ENCODE results near the gene CYP4F11. TPM values are rescaled to one million over a fixed set of nuclear protein-coding genes. Genes with fewer than 3 reads are reported as not detected.
"Not testable (repeated sequence)": the region's sequence is repeated elsewhere in the genome, so short reads cannot be mapped to it uniquely, and the experiment has no call there.

CYP4F11 gene
- total RNA-seq, 1 donor from 2014 or later, result not detected

DNA sequence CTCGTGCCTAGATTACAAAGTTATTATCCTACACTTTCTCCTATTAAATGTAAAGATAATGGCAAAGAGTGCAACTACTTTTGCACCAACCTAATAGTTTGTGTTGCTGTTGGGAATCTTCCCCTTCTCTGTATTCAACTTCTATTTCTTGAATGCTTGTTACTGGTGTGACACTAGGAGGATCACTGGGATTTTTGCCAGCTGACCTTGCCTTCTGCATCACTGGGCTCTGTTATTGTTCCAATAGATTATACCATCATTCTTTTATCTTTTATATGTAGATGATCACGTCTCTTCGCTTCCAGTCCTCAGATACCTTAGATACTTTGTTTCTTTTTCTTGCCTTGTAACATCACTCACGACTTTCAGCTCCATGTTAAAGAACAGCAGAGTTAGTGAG, 11.0 kb upstream of the CYP4F11 start:
- Mint-ChIP-seq H3K27me3 (ENCODE audit: low read depth) (no peaks in the 10 kb centered on the region), H3K9me3 (peaks cover 72% of the 10 kb centered on the region), H3K4me3 (no peak overlapping the region), H3K27ac (no peak overlapping the region), H3K36me3 (no peaks in the 10 kb centered on the region), H3K4me1 (no peaks in the 10 kb centered on the region)
- DNase-seq (ENCODE audit: low spot score in 2 of 2, unreplicated experiment in 2 of 2), result no peak
- TF ChIP-seq, protein P1, sequence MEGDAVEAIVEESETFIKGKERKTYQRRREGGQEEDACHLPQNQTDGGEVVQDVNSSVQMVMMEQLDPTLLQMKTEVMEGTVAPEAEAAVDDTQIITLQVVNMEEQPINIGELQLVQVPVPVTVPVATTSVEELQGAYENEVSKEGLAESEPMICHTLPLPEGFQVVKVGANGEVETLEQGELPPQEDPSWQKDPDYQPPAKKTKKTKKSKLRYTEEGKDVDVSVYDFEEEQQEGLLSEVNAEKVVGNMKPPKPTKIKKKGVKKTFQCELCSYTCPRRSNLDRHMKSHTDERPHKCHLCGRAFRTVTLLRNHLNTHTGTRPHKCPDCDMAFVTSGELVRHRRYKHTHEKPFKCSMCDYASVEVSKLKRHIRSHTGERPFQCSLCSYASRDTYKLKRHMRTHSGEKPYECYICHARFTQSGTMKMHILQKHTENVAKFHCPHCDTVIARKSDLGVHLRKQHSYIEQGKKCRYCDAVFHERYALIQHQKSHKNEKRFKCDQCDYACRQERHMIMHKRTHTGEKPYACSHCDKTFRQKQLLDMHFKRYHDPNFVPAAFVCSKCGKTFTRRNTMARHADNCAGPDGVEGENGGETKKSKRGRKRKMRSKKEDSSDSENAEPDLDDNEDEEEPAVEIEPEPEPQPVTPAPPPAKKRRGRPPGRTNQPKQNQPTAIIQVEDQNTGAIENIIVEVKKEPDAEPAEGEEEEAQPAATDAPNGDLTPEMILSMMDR (IDR thresholded peaks at IDR 0.05; ENCODE audit: unreplicated experiment), result no peak

DNA sequence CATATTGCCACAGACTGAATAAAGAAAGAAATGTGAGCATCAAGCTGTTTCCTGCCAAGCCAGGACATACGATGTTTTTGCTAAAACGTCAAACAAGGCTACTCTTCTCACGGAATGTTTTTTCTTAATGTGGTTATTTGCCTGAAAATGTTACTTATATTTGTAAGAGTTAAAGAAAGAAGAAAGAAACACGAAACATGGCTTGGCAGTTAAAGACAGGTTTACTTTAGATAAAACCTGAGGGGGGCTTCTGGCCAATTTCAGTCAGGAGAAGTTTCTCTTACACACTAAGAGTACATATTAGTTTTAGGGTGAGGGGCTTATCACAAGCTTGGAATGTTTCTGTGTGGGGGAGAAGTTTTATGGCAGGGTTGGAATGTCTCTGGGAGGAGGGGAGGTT, 10.1 kb upstream of the CYP4F11 start:
- TF ChIP-seq, protein P1 (IDR thresholded peaks at IDR 0.05; ENCODE audit: unreplicated experiment), result no peak
- DNase-seq (ENCODE audit: low spot score in 2 of 2, unreplicated experiment in 2 of 2), result no peak
- H3K27ac Mint-ChIP-seq, result no peak overlapping the region
- H3K36me3 Mint-ChIP-seq, result no peaks in the 10 kb centered on the region
- H3K4me1 Mint-ChIP-seq, result no peaks in the 10 kb centered on the region
- H3K4me3 Mint-ChIP-seq, result no peak overlapping the region
- peaks cover 71% of the 10 kb centered on the region for H3K9me3 Mint-ChIP-seq
- H3K27me3 Mint-ChIP-seq (ENCODE audit: low read depth), result no peaks in the 10 kb centered on the region

DNA sequence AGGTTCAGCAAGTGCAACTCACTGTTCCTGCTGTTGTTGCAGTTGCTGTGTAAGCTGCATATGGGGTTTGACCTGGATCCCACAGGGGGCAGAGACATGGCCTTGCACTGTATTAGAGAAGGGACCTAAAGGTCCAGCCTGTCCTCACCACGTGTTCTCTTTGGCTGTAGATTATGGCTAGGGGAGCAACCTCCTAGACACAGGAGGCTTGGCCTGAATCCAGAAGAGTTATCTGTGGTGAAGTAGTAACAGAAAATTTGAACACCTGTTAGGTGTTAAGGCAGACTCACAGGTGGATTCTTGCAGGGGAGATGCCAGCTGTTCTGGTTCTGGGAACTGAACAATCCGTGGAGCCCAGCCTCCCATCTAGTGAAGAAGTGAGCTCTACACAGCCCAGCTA, 3.4 kb upstream of the CYP4F11 start:
- Mint-ChIP-seq H3K9me3 (peaks cover 47% of the 10 kb centered on the region), H3K4me3 (no peak overlapping the region), H3K27ac (no peak overlapping the region), H3K27me3 (ENCODE audit: low read depth) (no peaks in the 10 kb centered on the region), H3K36me3 (no peaks in the 10 kb centered on the region), H3K4me1 (no peaks in the 10 kb centered on the region)
- no peak for DNase-seq (ENCODE audit: low spot score in 2 of 2, unreplicated experiment in 2 of 2)
- TF ChIP-seq, protein P1 (IDR thresholded peaks at IDR 0.05; ENCODE audit: unreplicated experiment), result no peak

DNA sequence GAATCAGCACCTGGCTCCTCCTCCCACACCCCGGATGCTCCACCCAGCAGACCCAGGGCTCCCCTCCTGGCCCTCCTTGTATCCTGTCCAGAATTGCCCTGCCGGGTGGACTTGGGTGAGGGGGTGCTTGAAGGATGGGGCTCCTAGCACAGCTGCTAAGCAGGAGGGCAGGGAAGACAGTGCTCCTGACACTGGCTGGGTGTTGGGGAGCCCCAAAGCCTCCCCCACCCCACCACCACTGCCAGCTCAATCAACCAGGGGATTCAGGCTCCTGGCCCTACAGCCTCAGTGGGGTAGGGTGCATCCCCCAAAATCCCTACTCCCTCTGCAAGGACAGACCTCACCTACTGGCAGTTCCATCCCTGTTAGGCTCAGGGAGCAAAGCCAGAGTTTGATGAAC, 2.6 kb upstream of the CYP4F11 start:
- Mint-ChIP-seq H3K4me1 (no peaks in the 10 kb centered on the region), H3K27ac (no peak overlapping the region), H3K27me3 (ENCODE audit: low read depth) (no peaks in the 10 kb centered on the region), H3K36me3 (no peaks in the 10 kb centered on the region), H3K9me3 (peaks cover 41% of the 10 kb centered on the region), H3K4me3 (no peak overlapping the region)
- TF ChIP-seq, protein P1 (IDR thresholded peaks at IDR 0.05; ENCODE audit: unreplicated experiment), result no peak
- DNase-seq (ENCODE audit: low spot score in 2 of 2, unreplicated experiment in 2 of 2), result no peak

DNA sequence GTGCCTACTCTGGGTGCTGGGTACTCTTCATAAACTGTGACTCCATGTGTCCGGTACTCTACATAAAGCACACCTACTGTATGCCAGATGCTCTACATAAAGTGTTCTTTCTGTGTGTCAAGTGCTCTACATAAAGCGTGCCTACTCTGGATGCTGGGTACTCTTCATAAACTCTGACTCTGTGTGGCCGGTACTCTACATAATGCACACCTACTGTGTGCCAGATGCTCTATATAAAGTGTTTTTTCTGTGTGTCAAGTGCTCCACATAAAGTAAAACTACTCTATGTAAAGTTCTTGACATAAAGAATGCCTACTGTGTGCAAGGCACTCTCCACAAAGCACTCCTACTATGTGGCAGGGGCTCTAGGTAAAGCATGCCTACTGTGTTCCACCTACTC, 1.8 kb upstream of the CYP4F11 start:
- H3K36me3 Mint-ChIP-seq, result no peaks in the 10 kb centered on the region
- no peak overlapping the region for H3K27ac Mint-ChIP-seq
- DNase-seq (ENCODE audit: low spot score in 2 of 2, unreplicated experiment in 2 of 2), result no peak
- TF ChIP-seq, protein P1 (IDR thresholded peaks at IDR 0.05; ENCODE audit: unreplicated experiment), result no peak
- peaks cover 35% of the 10 kb centered on the region for H3K9me3 Mint-ChIP-seq
- no peaks in the 10 kb centered on the region for H3K27me3 Mint-ChIP-seq (ENCODE audit: low read depth)
- H3K4me3 Mint-ChIP-seq, result no peak overlapping the region
- no peaks in the 10 kb centered on the region for H3K4me1 Mint-ChIP-seq

DNA sequence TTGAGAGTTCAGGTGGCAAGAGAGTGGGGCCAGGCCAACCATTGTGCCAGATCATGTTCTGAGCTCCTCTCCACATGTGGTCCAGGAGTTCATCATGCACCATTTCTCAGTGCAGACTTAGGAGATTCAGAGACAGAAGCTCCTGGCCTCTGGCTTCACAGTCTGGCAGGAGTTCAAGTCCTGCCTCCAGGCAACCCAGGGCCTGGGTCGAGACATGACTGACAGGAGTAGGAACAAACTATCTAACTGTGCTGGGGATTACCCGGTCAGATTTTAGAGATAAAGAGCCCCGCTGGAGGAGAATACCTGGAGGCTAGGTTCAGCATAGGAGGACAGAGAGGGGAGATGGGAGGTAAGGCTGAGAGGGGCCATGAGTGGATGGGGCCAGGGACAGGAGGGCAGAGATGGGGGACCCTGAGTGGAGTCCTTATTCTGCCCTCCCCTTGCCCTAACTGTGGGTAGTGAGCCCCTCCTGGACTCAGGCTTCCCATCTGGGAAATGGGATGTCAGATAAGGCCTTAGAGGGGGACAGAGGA, 906 bp upstream of the CYP4F11 start:
- Mint-ChIP-seq H3K27me3 (ENCODE audit: low read depth) (no peaks in the 10 kb centered on the region), H3K4me1 (no peaks in the 10 kb centered on the region), H3K36me3 (no peaks in the 10 kb centered on the region), H3K4me3 (no peak overlapping the region), H3K9me3 (peaks cover 31% of the 10 kb centered on the region), H3K27ac (no peak overlapping the region)
- TF ChIP-seq, protein P1 (IDR thresholded peaks at IDR 0.05; ENCODE audit: unreplicated experiment), result no peak
- DNase-seq (ENCODE audit: low spot score in 2 of 2, unreplicated experiment in 2 of 2), result no peak

DNA sequence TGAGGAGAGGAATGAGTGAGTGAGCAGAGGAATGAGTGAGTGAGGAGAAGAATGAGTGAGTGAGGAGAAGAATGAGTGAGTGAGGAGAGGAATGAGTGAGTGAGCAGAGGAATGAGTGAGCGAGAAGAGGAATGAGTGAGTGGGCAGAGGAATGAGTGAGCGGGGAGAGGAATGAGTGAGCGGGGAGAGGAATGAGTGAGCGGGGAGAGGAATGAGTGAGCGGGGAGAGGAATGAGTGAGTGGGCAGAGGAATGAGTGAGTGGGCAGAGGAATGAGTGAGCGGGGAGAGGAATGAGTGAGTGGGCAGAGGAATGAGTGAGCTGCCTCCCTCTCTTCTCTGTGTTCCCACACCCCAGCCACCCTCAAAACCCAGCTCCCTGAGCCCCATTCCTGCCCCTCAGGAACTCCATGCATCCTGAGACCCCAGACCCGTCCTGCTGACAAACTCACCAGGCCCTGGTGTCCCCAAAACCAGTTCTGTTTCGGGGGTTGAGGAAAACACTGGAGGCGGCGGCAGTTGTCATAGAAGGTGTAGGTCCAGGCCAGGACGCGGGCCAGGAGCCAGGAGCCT, 483 bp downstream of the CYP4F11 start:
- H3K9me3 Mint-ChIP-seq, result peaks cover 34% of the 10 kb centered on the region
- DNase-seq (ENCODE audit: low spot score in 2 of 2, unreplicated experiment in 2 of 2); H3K36me3 Mint-ChIP-seq; H3K4me1 Mint-ChIP-seq; H3K4me3 Mint-ChIP-seq; H3K27me3 Mint-ChIP-seq (ENCODE audit: low read depth); H3K27ac Mint-ChIP-seq: not testable (repeated sequence)
